H9 (cell line): Measurements from ENCODE around the gene IGFBP5. TPM values are rescaled to one million over a fixed set of nuclear protein-coding genes. Genes with fewer than 3 reads are reported as not detected.

ENCODE experiments used
- DNase-seq: peaks from one replicate; pipeline ENCODE4 v3.0.0-alpha.2; 2017
- H2AFZ ChIP-seq: one replicate; pipeline ENCODE4 v1.6.1; 2013; ENCODE audit warnings: mild to moderate bottlenecking, low read length, control low read depth, moderate library complexity
- H2AK5ac ChIP-seq: 2 replicates; pipeline ENCODE4 v1.6.1; 2013; ENCODE audit warnings: low read length, control low read depth, mixed read lengths; ENCODE audit not compliant: insufficient read length
- H2BK120ac ChIP-seq: one replicate; pipeline ENCODE4 v1.6.1; 2013; ENCODE audit warnings: low read depth, mild to moderate bottlenecking, low read length, control low read depth, inconsistent platforms; ENCODE audit not compliant: poor library complexity, severe bottlenecking
- H2BK12ac ChIP-seq: 2 replicates; pipeline ENCODE4 v1.6.1; 2013; ENCODE audit warnings: low read length, control low read depth, mixed read lengths, low read depth; ENCODE audit not compliant: insufficient read length
- H2BK15ac ChIP-seq: 2 replicates; pipeline ENCODE4 v1.6.1; 2013; ENCODE audit warnings: low read depth, low read length, control low read depth
- H2BK20ac ChIP-seq: one replicate; pipeline ENCODE4 v1.6.1; 2013; ENCODE audit warnings: low read depth, mild to moderate bottlenecking, low read length, control low read depth, inconsistent platforms; ENCODE audit not compliant: poor library complexity, severe bottlenecking
- H2BK5ac ChIP-seq: 2 replicates; pipeline ENCODE4 v1.6.1; 2013; ENCODE audit warnings: low read length, control low read depth, mixed read lengths; ENCODE audit not compliant: insufficient read length
- H3K14ac ChIP-seq: 2 replicates; pipeline ENCODE4 v1.6.1; 2013; ENCODE audit warnings: low read length, control low read depth; ENCODE audit not compliant: insufficient read depth
- H3K18ac ChIP-seq: 2 replicates; pipeline ENCODE4 v1.6.1; 2013; ENCODE audit warnings: low read depth, mild to moderate bottlenecking, mixed read lengths, low read length, control low read depth; ENCODE audit not compliant: insufficient read length
- H3K23ac ChIP-seq: 2 replicates; pipeline ENCODE4 v1.6.1; 2013; ENCODE audit warnings: low read length, control low read depth, mixed read lengths, low read depth; ENCODE audit not compliant: insufficient read length
- H3K23me2 ChIP-seq: 2 replicates; pipeline ENCODE4 v1.6.1; 2013; ENCODE audit warnings: low read depth, mild to moderate bottlenecking, mixed read lengths, low read length, control low read depth; ENCODE audit not compliant: insufficient read length, poor library complexity, severe bottlenecking
- H3K27ac ChIP-seq: 2 replicates; pipeline ENCODE4 v1.5.1; 2013; ENCODE audit warnings: low read length, control low read depth, mixed read lengths, low read depth; ENCODE audit not compliant: insufficient read length
- H3K27me3 ChIP-seq: 2 replicates; pipeline ENCODE4 v1.6.1; 2013; ENCODE audit warnings: low read length, control low read depth, inconsistent platforms; ENCODE audit not compliant: insufficient read depth
- H3K4ac ChIP-seq: 2 replicates; pipeline ENCODE4 v1.6.1; 2013; ENCODE audit warnings: low read depth, mild to moderate bottlenecking, control low read depth, inconsistent platforms, low read length, moderate library complexity
- H3K4me1 ChIP-seq: 2 replicates; pipeline ENCODE4 v1.6.1; 2013; ENCODE audit warnings: low read length, control low read depth, inconsistent platforms; ENCODE audit not compliant: insufficient read depth
- H3K4me2 ChIP-seq: 2 replicates; pipeline ENCODE4 v1.6.1; 2013; ENCODE audit warnings: low read length, control low read depth, mixed read lengths; ENCODE audit not compliant: insufficient read length, insufficient read depth
- H3K56ac ChIP-seq: 2 replicates; pipeline ENCODE4 v1.6.1; 2013; ENCODE audit warnings: low read depth, mild to moderate bottlenecking, mixed read lengths, low read length, control low read depth; ENCODE audit not compliant: insufficient read length
- H3K79me1 ChIP-seq: 2 replicates; pipeline ENCODE4 v1.6.1; 2013; ENCODE audit warnings: low read depth, mild to moderate bottlenecking, moderate library complexity, low read length, control low read depth, inconsistent platforms; ENCODE audit not compliant: insufficient read depth, poor library complexity, severe bottlenecking
- H3K79me2 ChIP-seq: 2 replicates; pipeline ENCODE4 v1.6.1; 2013; ENCODE audit warnings: low read length, control low read depth, inconsistent platforms; ENCODE audit not compliant: insufficient read depth
- H3K9ac ChIP-seq: 2 replicates; pipeline ENCODE4 v1.6.1; 2013; ENCODE audit warnings: low read length, control low read depth, mixed read lengths; ENCODE audit not compliant: insufficient read length; ENCODE audit errors: extremely low read depth
- H3K9me3 ChIP-seq: one replicate; pipeline ENCODE4 v1.6.1; 2013; ENCODE audit warnings: low read depth, low read length, inconsistent platforms; ENCODE audit not compliant: control insufficient read depth
- H3T11ph ChIP-seq: one replicate; pipeline ENCODE4 v1.6.1; 2013; ENCODE audit warnings: mild to moderate bottlenecking, low read length, control low read depth, inconsistent platforms
- H4K20me1 ChIP-seq: one replicate; pipeline ENCODE4 v1.6.1; 2013; ENCODE audit not compliant: control insufficient read depth, insufficient read length, insufficient read depth
- H4K5ac ChIP-seq: 2 replicates; pipeline ENCODE4 v1.6.1; 2013; ENCODE audit warnings: low read depth, mild to moderate bottlenecking, mixed read lengths, low read length, control low read depth; ENCODE audit not compliant: insufficient read length
- H4K8ac ChIP-seq: replicated peaks from 2 replicates; pipeline ENCODE4 v1.6.1; 2013; ENCODE audit warnings: low read length, control low read depth, mixed read lengths, low read depth; ENCODE audit not compliant: insufficient read length
- H4K91ac ChIP-seq: 2 replicates; pipeline ENCODE4 v1.6.1; 2013; ENCODE audit warnings: low read depth, mild to moderate bottlenecking, moderate library complexity, mixed read lengths, low read length, control low read depth; ENCODE audit not compliant: insufficient read length
- H3K27ac Mint-ChIP-seq, 3 experiments: 2 replicates in 2 of 3; 3 replicates in 1 of 3; pipeline ENCODE4 v1.8.0; 2020 to 2021; ENCODE audit warnings: mixed read lengths in 3 of 3, mild to moderate bottlenecking in 1 of 3, moderate library complexity in 1 of 3
- H3K27me3 Mint-ChIP-seq: 2 replicates; pipeline ENCODE4 v1.8.0; 2021; ENCODE audit warnings: low read depth, mild to moderate bottlenecking, moderate library complexity, mixed read lengths
- H3K36me3 Mint-ChIP-seq, 3 experiments: 2 replicates in 2 of 3; 3 replicates in 1 of 3; pipeline ENCODE4 v1.8.0; 2020 to 2021; ENCODE audit warnings: low read depth in 3 of 3, mixed read lengths in 3 of 3; ENCODE audit not compliant: insufficient read depth in 1 of 3
- H3K4me1 Mint-ChIP-seq, 2 experiments: 2 replicates each; pipeline ENCODE4 v1.8.0; 2020; ENCODE audit warnings: mixed read lengths in 2 of 2
- H3K4me3 Mint-ChIP-seq, 2 experiments: 2 replicates in 1 of 2; 3 replicates in 1 of 2; pipeline ENCODE4 v1.8.0; 2020 to 2021; ENCODE audit warnings: mild to moderate bottlenecking in 2 of 2, mixed read lengths in 2 of 2, moderate library complexity in 1 of 2
- H3K9me3 Mint-ChIP-seq, 2 experiments: 2 replicates in 1 of 2; 3 replicates in 1 of 2; pipeline ENCODE4 v1.8.0; 2020; ENCODE audit warnings: mild to moderate bottlenecking in 2 of 2, mixed read lengths in 2 of 2, moderate library complexity in 1 of 2
- CTCF ChIP-seq: fragments of 200-600 bp; sonication (generic); conservative IDR thresholded peaks from 3 replicates; pipeline ENCODE4 v1.8.0; 2021; ENCODE audit warnings: antibody characterized with exemption, mild to moderate bottlenecking
- WGBS: extraction: QIAGEN DNeasy Blood & Tissue Kit; methylation state at CpG from one replicate; pipeline ENCODE4 v1.1.7; 2013; ENCODE audit warnings: missing lambda C conversion rate, low lambda C conversion rate, mixed read lengths; ENCODE audit not compliant: insufficient read length; ENCODE audit errors: extremely low coverage; 5-methylcytosine and 5-hydroxymethylcytosine counted together
- total RNA-seq: library from RNA; stranded (reverse); gene quantifications from 2 replicates; pipeline ENCODE4 v1.2.1, GENCODE V29; 2021

Gene IGFBP5
- total RNA-seq, 1 experiment from 2014 or later: 0.90 TPM

DNA sequence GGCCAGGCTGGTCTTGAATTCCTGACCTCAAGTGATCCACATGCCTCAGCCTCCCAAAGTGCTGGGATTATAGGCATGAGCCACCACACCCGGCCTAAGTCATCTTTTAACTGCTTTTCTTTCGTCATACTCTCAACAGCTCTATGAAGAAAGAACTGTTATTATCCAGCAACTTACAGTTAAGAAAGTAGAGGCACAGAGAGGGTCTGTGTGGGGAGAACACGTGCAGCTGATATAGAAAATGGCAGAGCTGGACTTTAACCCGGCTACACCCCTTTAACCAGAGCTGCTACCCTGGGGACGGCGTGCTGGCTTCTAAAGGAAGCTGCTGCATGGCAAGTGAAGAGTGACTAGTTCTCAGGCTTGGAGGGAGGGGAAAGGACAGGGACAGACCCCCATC, 36.6 kb downstream of the IGFBP5 start:
- H3K9me3 ChIP-seq: no peaks in the 10 kb centered on the region
- H3K79me2 ChIP-seq: peaks cover 6% of the 10 kb centered on the region; the same call in 1 of the 2 replicates
- H3K23ac ChIP-seq: no peak overlapping the region
- Mint-ChIP-seq H3K36me3 (peaks cover 43 to 70% (median 62%) of the 10 kb centered on the region in 3 experiments), H3K4me1 (peaks cover 12 to 24% of the 10 kb centered on the region in 2 experiments; a peak in 3 of 4 replicates), H3K4me3 (no peak overlapping the region), H3K27ac (no peak overlapping the region; a peak in 2 of 7 replicates), H3K27me3 (no peaks in the 10 kb centered on the region), H3K9me3 (no peaks in the 10 kb centered on the region)
- H3K27ac ChIP-seq: no peak overlapping the region
- no CpG with 5 or more reads among the region's 6 CpGs for WGBS
- H3K27me3 ChIP-seq: no peaks in the 10 kb centered on the region
- no peak overlapping the region for H4K5ac ChIP-seq
- no peak overlapping the region for H4K8ac ChIP-seq
- H4K91ac ChIP-seq: no peak overlapping the region
- no peak overlapping the region for H3K9ac ChIP-seq
- no peak overlapping the region for H3K56ac ChIP-seq
- H3K4me1 ChIP-seq: no peaks in the 10 kb centered on the region
- H3K18ac ChIP-seq: no peak overlapping the region
- TF ChIP-seq CTCF: no peak
- no peak overlapping the region for H3K4me2 ChIP-seq
- no peak overlapping the region for H2BK20ac ChIP-seq
- H3K23me2 ChIP-seq: no peaks in the 10 kb centered on the region
- no peak overlapping the region for H2BK15ac ChIP-seq
- H2AFZ ChIP-seq: no peak overlapping the region
- no peak overlapping the region for H2BK5ac ChIP-seq
- no peak overlapping the region for H2BK120ac ChIP-seq
- no peak overlapping the region for H2BK12ac ChIP-seq
- no peak overlapping the region for H3T11ph ChIP-seq
- H3K4ac ChIP-seq: no peak overlapping the region
- no peak overlapping the region for H3K14ac ChIP-seq
- no peaks in the 10 kb centered on the region for H4K20me1 ChIP-seq
- H3K79me1 ChIP-seq: peaks cover under 1% of the 10 kb centered on the region
- no peak overlapping the region for H2AK5ac ChIP-seq
- no peak for DNase-seq
